GM12892 (cell line): ENCODE results near the gene MKRN1.
"Not testable (repeated sequence)": the region's sequence is repeated elsewhere in the genome, so short reads cannot be mapped to it uniquely, and the experiment has no call there.

Source experiments
- DNase-seq: peaks from one replicate; pipeline ENCODE4 v3.0.0; 2011; ENCODE audit not compliant: insufficient read length
- FAIRE-seq: peaks from 2 replicates; lab custom pipeline; 2011; peaks lifted over from hg19 to GRCh38; lab: Jason Lieb, UNC
- POLR2A ChIP-seq: IDR thresholded peaks from 2 replicates; pipeline ENCODE4 v1.6.1; 2011; ENCODE audit warnings: low read depth, low read length, control low read depth
- POLR2AphosphoS5 ChIP-seq: IDR thresholded peaks from 2 replicates; pipeline ENCODE4 v1.6.1; 2011; ENCODE audit warnings: low read depth, low read length, control low read depth
- TAF1 ChIP-seq: IDR thresholded peaks from 2 replicates; pipeline ENCODE4 v1.6.1; 2011; ENCODE audit warnings: low read depth, mild to moderate bottlenecking, control low read depth, low read length, borderline replicate concordance

MKRN1 gene

GRCh38 chr7:140451716-140452115 is 27.6 kb downstream of the MKRN1 start:
- TF ChIP-seq POLR2AphosphoS5, result no peak; the same call in 1 of the 2 replicates
- TF ChIP-seq TAF1, result no peak
- FAIRE-seq (no peak), DNase-seq (no peak)

DNA sequence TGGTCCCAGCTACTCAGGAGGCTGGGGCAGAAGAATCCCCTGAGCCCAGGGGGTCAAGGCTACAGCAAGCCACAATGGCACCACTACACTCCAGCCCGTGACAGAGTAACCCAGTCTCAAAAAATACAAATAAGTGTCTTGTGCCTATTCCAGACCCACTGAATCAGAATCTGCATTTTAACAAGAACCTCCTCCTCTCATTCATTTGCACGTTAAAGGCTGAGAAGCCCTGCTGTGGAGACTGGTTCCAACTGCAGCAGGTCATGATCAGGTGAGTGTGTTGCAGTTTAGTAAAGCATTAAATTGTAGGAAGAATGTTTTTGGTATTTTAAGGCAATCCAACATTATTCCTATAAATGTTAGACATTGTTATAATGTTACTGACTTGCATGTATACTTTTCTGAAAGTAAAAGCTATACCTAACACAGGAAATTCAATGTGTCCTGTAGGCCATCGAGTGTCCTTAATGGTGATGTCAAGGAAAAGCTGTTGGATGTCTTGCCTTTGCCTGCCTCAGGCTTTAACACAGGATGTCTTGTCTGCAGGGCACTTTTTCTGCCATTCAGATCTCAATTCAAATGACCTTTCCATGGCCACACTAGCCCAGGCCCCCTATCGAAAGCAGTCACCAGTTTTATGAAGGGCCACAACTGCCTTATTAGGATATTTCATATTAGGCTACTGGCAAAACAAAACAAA is 30.4 kb downstream of the MKRN1 start:
- TF ChIP-seq POLR2AphosphoS5, result no peak
- no peak for TF ChIP-seq TAF1
- no peak for TF ChIP-seq POLR2A
- DNase-seq (no peak), FAIRE-seq (no peak)

- DNase-seq, result no peak
- no peak for FAIRE-seq
Observed at GRCh38 chr7:140447841-140448240, 31.5 kb downstream of the MKRN1 start.

DNA sequence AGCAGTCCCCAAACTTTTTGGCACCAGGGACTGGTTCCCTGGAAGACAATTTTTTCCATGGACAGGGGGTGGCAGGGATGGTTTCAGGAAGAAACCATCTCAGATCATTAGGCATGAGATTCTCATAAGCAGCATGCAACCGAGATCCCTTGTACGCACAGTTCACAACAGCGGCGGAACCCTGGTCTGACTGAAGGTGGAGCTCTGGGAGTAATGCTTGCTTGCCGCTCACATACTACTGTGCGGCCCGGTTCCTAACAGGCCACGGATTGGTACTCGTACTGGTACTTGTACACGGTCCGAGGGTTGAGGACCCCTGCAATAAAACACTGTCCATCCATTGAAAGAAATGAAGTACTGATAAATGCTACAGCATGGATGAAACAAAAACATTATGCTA is 32.8 kb downstream of the MKRN1 start:
- no peak for FAIRE-seq
- TF ChIP-seq TAF1 (no peak), POLR2AphosphoS5 (no peak), POLR2A (no peak)

More at GRCh38 chr7:140447841-140448240, 31.5 kb downstream of the MKRN1 start:
- TF ChIP-seq POLR2A (no peak), TAF1 (no peak), POLR2AphosphoS5 (no peak)

DNA sequence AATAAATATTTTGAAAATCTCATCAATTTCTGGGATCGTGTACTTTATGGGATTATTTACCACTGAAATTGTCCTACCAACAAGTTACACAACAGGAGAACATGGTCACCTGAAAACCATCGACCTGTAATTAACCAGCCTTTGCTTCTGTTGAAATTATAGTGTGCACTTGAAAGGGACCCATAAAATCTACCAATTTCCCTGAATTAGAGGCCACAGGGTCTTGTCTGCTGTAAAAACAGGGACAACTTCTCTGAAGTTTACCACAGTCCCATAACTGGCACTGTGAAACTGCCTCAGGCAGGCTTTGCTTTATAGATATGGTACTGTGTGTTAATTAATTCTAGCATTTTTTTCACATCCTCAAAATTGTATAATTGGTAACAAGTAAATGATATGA is 37.8 kb downstream of the MKRN1 start:
- DNase-seq (no peak), FAIRE-seq (no peak)
- TF ChIP-seq POLR2AphosphoS5 (no peak), POLR2A (no peak), TAF1 (no peak)

More for the DNA sequence above, 32.8 kb downstream of the MKRN1 start:
- no peak for DNase-seq

- DNase-seq (no peak), FAIRE-seq (no peak)
- TF ChIP-seq POLR2A (no peak), POLR2AphosphoS5 (no peak), TAF1 (no peak)
Observed at GRCh38 chr7:140440593-140440992, 38.7 kb downstream of the MKRN1 start.

- no peak for TF ChIP-seq POLR2A
- TF ChIP-seq POLR2AphosphoS5, result no peak
- TF ChIP-seq TAF1, result no peak
- no peak for FAIRE-seq
- DNase-seq, result no peak
Observed at GRCh38 chr7:140439359-140439758, 39.9 kb downstream of the MKRN1 start.

DNA sequence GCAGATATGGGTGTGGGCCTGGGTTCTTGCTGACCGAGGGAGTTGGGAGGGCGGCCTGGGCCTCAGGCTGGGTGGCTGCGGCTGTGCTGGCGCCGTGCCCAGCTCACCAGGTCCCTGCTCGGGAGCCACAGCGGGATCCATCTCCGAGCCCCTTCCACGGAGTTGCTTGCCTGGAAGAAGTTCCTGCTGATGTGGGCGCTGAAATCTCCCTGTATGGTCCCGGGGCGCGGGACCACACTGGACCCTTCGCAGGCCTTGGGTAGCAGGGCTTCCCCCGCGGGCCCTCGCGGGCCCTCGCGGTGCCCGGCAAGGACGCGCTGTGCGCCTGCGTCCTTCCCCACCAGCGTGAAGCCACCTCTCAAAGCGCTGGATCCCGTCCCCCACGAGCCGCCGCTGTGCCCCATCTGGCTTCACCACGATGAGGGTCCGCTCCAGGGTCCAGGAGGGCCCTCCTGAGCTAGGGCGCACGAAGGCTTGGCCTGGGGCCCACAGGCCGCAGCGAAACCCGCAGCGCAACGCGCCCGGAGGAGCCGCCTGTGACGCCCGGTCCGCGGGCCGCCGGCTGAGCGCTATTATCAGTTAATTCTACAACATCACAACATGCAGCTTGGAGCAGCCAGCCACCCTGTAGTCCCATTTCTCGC is 43.9 kb downstream of the MKRN1 start:
- DNase-seq (no peak), FAIRE-seq (no peak)
- TF ChIP-seq POLR2AphosphoS5, result no peak

- TF ChIP-seq POLR2A, result no peak
- no peak for TF ChIP-seq TAF1
- TF ChIP-seq POLR2AphosphoS5, result no peak
- no peak for FAIRE-seq
- no peak for DNase-seq
Observed at GRCh38 chr7:140433396-140433795, 45.9 kb downstream of the MKRN1 start.

DNA sequence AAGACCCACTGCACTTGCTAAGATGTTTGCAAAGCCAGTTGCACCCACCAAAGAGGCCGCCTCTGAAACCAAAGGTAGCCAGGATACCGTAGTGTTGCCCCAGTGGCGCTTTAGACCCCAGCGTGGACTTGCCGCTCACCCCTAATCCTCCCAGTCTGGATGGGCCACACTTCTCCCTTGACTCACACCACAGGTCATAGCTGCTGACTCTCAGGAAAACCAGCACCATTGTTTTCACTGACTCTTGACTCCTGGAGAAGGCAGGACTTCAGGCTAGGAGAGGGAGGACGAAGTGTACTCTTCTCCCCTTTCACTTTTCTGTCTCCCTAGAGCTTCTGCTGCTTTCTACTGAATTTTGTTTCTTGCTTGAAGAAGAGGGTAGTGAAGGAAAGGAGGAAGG is 53.2 kb downstream of the MKRN1 start:
- FAIRE-seq (no peak), DNase-seq (no peak)
- TF ChIP-seq POLR2AphosphoS5 (no peak), TAF1 (no peak), POLR2A (no peak)

- FAIRE-seq, result no peak
- DNase-seq, result no peak
- TF ChIP-seq TAF1 (no peak), POLR2A (no peak), POLR2AphosphoS5 (no peak)
Observed at GRCh38 chr7:140425718-140426117, 53.6 kb downstream of the MKRN1 start.

- no peak for DNase-seq
- no peak for TF ChIP-seq TAF1
- no peak for TF ChIP-seq POLR2A
- no peak for TF ChIP-seq POLR2AphosphoS5
- FAIRE-seq, result no peak
Observed at GRCh38 chr7:140423501-140423900, 55.8 kb downstream of the MKRN1 start.

DNA sequence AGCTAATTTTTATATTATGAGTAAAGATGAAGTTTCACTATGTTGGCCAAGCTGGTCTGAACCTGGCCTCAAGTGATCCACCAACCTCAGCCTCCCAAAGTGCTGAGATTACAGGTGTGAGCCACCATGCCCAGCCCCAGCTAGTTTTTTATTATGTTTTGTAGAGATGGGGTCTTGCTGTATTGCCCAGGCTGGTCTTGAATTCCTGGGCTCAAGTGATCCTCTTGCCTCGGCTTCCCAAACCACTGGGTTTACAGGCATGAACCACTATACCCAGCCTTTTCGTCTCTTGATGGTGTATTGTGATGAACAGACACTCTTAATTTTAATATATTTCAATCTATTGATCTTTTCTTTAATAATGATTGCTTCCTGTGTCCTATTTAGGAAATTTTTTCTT is 57.8 kb downstream of the MKRN1 start:
- DNase-seq (no peak), FAIRE-seq (no peak)
- TF ChIP-seq POLR2AphosphoS5 (no peak), TAF1 (no peak), POLR2A (no peak)

- FAIRE-seq (no peak), DNase-seq (no peak)
- TF ChIP-seq TAF1 (no peak), POLR2A (no peak), POLR2AphosphoS5 (no peak)
Observed at GRCh38 chr7:140418653-140419052, 60.7 kb downstream of the MKRN1 start.

DNA sequence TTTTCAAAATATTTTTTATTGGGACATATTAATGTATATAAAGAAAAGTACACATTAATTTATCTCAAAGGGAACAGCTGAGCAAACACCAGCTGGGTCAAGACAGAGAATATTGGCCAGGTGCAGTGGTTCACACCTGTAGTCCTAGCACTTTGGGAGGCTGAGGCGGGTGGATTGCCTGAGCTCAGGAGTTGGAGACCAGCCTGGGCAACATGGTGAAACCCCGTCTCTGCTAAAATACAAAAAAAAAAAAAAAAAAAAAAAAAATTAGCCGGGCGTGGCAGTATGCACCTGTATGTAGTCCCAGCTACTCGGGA is 61.2 kb downstream of the MKRN1 start:
- DNase-seq, FAIRE-seq: not testable (repeated sequence)
